K562 (cell line): Measurements from ENCODE around the gene SLC13A4.

Source experiments
- FOXP1 ChIP-seq: sonication (generic); formaldehyde crosslinking; IDR thresholded peaks from 2 replicates; pipeline ENCODE4 v1.8.0; 2022; ENCODE audit warnings: mild to moderate bottlenecking, missing genetic modification reagents
- MAFK ChIP-seq: IDR thresholded peaks from 2 replicates; pipeline ENCODE4 v1.6.1; 2011; ENCODE audit warnings: low read length, improper control_type of control experiment
- ZNF780A ChIP-seq: fragments of 250-450 bp; sonication (Bioruptor Pico); IDR thresholded peaks from 2 replicates; pipeline ENCODE4 v1.5.0; 2021; ENCODE audit warnings: mild to moderate bottlenecking
- TF ChIP-seq, protein P1 (sequence below): IDR thresholded peaks from 3 replicates; pipeline ENCODE4 v1.6.1; 2011; ENCODE audit warnings: borderline replicate concordance, mild to moderate bottlenecking; ENCODE audit not compliant: insufficient read length, insufficient read depth
- TF ChIP-seq, protein P2 (sequence below): fragments of 250-450 bp; sonication (Bioruptor Pico); IDR thresholded peaks from 2 replicates; pipeline ENCODE4 v1.5.0; 2020; ENCODE audit warnings: mild to moderate bottlenecking
- TF ChIP-seq, protein P3 (sequence below): fragments of 250-450 bp; sonication (Bioruptor Pico); IDR thresholded peaks from 2 replicates; pipeline ENCODE4 v1.8.0; 2021; ENCODE audit warnings: mild to moderate bottlenecking, moderate library complexity

DNA sequence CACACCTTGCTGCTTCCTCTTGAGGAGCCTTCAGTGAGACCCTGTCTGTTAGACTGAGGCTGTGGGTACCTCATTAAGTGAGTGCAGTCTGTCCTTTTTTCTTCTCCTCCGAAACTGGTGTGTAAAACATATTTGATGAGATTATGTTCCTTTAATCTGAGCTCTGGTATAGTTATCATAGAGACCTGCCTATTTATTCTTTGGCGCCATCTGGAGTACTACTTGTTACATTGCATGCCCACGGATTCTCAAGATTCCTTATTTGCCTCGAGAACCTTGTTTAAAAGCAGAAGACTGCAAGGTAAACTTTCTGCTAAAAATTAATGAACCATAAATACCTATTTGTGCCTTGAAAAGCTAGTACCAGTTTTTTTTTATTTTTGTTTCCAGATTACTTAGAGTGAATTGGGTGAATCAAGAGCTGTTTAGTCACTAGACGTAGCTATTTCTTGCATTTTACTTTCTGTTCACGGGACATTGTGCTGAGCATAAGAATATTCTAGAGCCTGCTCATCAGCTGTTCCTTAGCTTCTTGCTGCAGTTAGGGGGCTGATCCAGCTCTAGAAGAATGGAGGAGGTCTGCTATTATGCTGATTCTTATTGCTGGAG is 82.6 kb downstream of the SLC13A4 start:
- TF ChIP-seq, protein P1, sequence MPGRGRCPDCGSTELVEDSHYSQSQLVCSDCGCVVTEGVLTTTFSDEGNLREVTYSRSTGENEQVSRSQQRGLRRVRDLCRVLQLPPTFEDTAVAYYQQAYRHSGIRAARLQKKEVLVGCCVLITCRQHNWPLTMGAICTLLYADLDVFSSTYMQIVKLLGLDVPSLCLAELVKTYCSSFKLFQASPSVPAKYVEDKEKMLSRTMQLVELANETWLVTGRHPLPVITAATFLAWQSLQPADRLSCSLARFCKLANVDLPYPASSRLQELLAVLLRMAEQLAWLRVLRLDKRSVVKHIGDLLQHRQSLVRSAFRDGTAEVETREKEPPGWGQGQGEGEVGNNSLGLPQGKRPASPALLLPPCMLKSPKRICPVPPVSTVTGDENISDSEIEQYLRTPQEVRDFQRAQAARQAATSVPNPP, result no peak
- TF ChIP-seq ZNF780A (CRISPR knock-in tag) (no peak), MAFK (no peak), FOXP1 (CRISPR knock-in tag) (no peak)
- TF ChIP-seq, protein P2, sequence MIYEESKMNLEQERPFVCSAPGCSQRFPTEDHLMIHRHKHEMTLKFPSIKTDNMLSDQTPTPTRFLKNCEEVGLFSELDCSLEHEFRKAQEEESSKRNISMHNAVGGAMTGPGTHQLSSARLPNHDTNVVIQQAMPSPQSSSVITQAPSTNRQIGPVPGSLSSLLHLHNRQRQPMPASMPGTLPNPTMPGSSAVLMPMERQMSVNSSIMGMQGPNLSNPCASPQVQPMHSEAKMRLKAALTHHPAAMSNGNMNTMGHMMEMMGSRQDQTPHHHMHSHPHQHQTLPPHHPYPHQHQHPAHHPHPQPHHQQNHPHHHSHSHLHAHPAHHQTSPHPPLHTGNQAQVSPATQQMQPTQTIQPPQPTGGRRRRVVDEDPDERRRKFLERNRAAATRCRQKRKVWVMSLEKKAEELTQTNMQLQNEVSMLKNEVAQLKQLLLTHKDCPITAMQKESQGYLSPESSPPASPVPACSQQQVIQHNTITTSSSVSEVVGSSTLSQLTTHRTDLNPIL (CRISPR knock-in tag), result no peak
- TF ChIP-seq, protein P3, sequence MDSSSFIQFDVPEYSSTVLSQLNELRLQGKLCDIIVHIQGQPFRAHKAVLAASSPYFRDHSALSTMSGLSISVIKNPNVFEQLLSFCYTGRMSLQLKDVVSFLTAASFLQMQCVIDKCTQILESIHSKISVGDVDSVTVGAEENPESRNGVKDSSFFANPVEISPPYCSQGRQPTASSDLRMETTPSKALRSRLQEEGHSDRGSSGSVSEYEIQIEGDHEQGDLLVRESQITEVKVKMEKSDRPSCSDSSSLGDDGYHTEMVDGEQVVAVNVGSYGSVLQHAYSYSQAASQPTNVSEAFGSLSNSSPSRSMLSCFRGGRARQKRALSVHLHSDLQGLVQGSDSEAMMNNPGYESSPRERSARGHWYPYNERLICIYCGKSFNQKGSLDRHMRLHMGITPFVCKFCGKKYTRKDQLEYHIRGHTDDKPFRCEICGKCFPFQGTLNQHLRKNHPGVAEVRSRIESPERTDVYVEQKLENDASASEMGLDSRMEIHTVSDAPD (CRISPR knock-in tag), result no peak
